Small intestine (tissue), 7 donors: ENCODE results near the gene TENM3. TPM values are rescaled to one million over a fixed set of nuclear protein-coding genes. Genes with fewer than 3 reads are reported as not detected.

Experiments used
- DNase-seq, 2 donors: peaks; one replicate each; pipeline versions ENCODE4 v3.0.0 to v3.0.0-alpha.2; 2013
- FAIRE-seq: peaks from 2 replicates; lab custom pipeline; 2012; peaks lifted over from hg19 to GRCh38; lab: Jason Lieb, UNC
- H3K27ac ChIP-seq, 3 donors: one replicate each; pipeline ENCODE4 v1.5.1; 2013; ENCODE audit warnings: low read length in 2 of 3, mild to moderate bottlenecking in 2 of 3, control low read depth in 1 of 3, inconsistent platforms in 1 of 3, low read depth in 1 of 3, moderate library complexity in 1 of 3
- H3K27me3 ChIP-seq, 3 donors: one replicate each; pipeline ENCODE4 v1.6.1; 2013; ENCODE audit warnings: low read length in 3 of 3, inconsistent platforms in 1 of 3; ENCODE audit not compliant: control insufficient read depth in 3 of 3, insufficient read depth in 3 of 3
- H3K36me3 ChIP-seq, 3 donors: one replicate each; pipeline ENCODE4 v1.6.1; 2013; ENCODE audit warnings: low read length in 3 of 3, inconsistent platforms in 1 of 3, low read depth in 1 of 3, mild to moderate bottlenecking in 1 of 3, moderate library complexity in 1 of 3; ENCODE audit not compliant: control insufficient read depth in 3 of 3, insufficient read depth in 2 of 3
- H3K4me1 ChIP-seq, 3 donors: one replicate each; pipeline ENCODE4 v1.6.1; 2013; ENCODE audit warnings: low read length in 2 of 3, inconsistent platforms in 1 of 3, low read depth in 1 of 3, mild to moderate bottlenecking in 1 of 3, moderate library complexity in 1 of 3; ENCODE audit not compliant: control insufficient read depth in 3 of 3, insufficient read depth in 2 of 3
- H3K4me3 ChIP-seq, 3 donors: one replicate each; pipeline ENCODE4 v1.5.1; 2013; ENCODE audit warnings: low read length in 3 of 3, control low read depth in 1 of 3, inconsistent platforms in 1 of 3, low read depth in 1 of 3, mild to moderate bottlenecking in 1 of 3, moderate library complexity in 1 of 3
- H3K9me3 ChIP-seq, 2 donors: one replicate each; pipeline ENCODE4 v1.6.1; 2013; ENCODE audit warnings: low read depth in 1 of 2, low read length in 1 of 2; ENCODE audit not compliant: control insufficient read depth in 2 of 2, insufficient read depth in 1 of 2
- WGBS, 3 donors: extraction: QIAGEN DNeasy Blood & Tissue Kit; methylation state at CpG; one replicate each; pipeline ENCODE4 v1.1.7; 2013; 5-methylcytosine and 5-hydroxymethylcytosine counted together
- polyA plus RNA-seq, 4 donors: library from polyadenylated mRNA; stranded (reverse) in 3 of 4; unstranded in 1 of 4; fragments of 200-250 nt in 3 of 4; fragments of 120-200 nt in 1 of 4; gene quantifications; one replicate each; pipeline versions ENCODE4 v1.2.1 to v1.2.3, GENCODE V29; 2013
- donor health status: healthy with polysubstance abuse.
- donor health status: control.
- donor health status: control.
- donor health status: Bipolar disorder and iron deficiency.
- donor health status: healthy.

The TENM3 gene
- polyA plus RNA-seq, 4 donors: 0.45 to 4.5 (median 1.1) TPM

DNA sequence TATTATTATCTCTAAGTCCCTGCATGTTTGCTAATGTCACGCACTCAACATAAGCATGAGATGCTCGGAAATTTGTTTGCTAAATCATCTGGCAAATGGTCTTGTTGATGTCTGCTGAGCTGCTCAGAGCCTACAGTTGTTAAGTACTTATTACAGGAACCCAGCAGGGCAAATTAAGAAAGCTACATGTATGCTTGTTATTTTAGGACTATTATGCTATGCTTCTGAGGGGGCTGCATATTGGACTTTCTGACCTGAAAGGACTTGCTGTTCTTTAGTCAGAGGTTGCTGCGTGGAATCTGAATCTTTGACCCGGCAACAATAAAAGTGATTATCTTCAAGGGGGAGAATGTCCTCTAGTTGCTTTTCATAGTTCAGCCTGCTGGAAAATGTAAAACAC, 36.3 kb upstream of the TENM3 start:
- FAIRE-seq (no peak), DNase-seq (peak; percentile 45 to 59)
- 27 to 47% (median 40%) methylated on average over 4 of the region's 4 CpGs for WGBS, 3 donors

GRCh38 chr4:182207830-182208396, 35.3 kb upstream of the TENM3 start:
- peaks cover 0 to 17% (median 0%) of the 10 kb centered on the region in 3 donors for H3K4me1 ChIP-seq
- WGBS, 3 donors: 3 to 18% (median 18%) methylated on average over 2 of the region's 2 CpGs
- peak; percentile 44 for FAIRE-seq

More for the DNA sequence above, 36.3 kb upstream of the TENM3 start:
- H3K4me1 ChIP-seq: peaks cover 0 to 17% (median 0%) of the 10 kb centered on the region in 3 donors
- peaks cover 0 to 1% (median 0%) of the 10 kb centered on the region in 3 donors for H3K27me3 ChIP-seq
- H3K36me3 ChIP-seq: no peaks in the 10 kb centered on the region
- peaks cover 0 to 3% of the 10 kb centered on the region in 2 donors for H3K9me3 ChIP-seq
- no peak overlapping the region for H3K4me3 ChIP-seq
- H3K27ac ChIP-seq: peak overlapping the region in 1 of 3 donors; percentile 45

GRCh38 chr4:182208526-182209050, 34.6 kb upstream of the TENM3 start:
- peaks cover 0 to 17% (median 0%) of the 10 kb centered on the region in 3 donors for H3K4me1 ChIP-seq
- peaks cover 0 to under 1% of the 10 kb centered on the region in 2 donors for H3K9me3 ChIP-seq
- H3K27ac ChIP-seq: peak overlapping the region in 2 of 3 donors; percentile 30 to 79
- no peaks in the 10 kb centered on the region for H3K36me3 ChIP-seq
- WGBS, 3 donors: 49 to 73% (median 54%) methylated on average over 6 of the region's 6 CpGs
- DNase-seq (peak; percentile 55 to 56), FAIRE-seq (no peak)
- H3K27me3 ChIP-seq: peaks cover 0 to 1% (median 0%) of the 10 kb centered on the region in 3 donors
- no peak overlapping the region for H3K4me3 ChIP-seq

More at GRCh38 chr4:182207830-182208396, 35.3 kb upstream of the TENM3 start:
- peak overlapping the region in 2 of 3 donors; percentile 63 to 79 for H3K27ac ChIP-seq
- peaks cover 0 to 1% (median 0%) of the 10 kb centered on the region in 3 donors for H3K27me3 ChIP-seq
- H3K4me3 ChIP-seq: no peak overlapping the region
- H3K36me3 ChIP-seq: no peaks in the 10 kb centered on the region
- DNase-seq: peak; percentile 63 to 70
- H3K9me3 ChIP-seq: peaks cover 0 to 3% of the 10 kb centered on the region in 2 donors

GRCh38 chr4:182212211-182212761, 30.9 kb upstream of the TENM3 start:
- 14 to 57% (median 36%) methylated on average over 11 of the region's 11 CpGs for WGBS, 3 donors
- H3K4me1 ChIP-seq: peaks cover 0 to 14% (median 0%) of the 10 kb centered on the region in 3 donors
- no peaks in the 10 kb centered on the region for H3K36me3 ChIP-seq
- H3K27ac ChIP-seq: no peak overlapping the region
- peaks cover 0 to 1% (median 0%) of the 10 kb centered on the region in 3 donors for H3K27me3 ChIP-seq
- H3K4me3 ChIP-seq: peak overlapping the region in 1 of 3 donors; percentile 10
- no peaks in the 10 kb centered on the region for H3K9me3 ChIP-seq
- DNase-seq (peak; percentile 9 to 61), FAIRE-seq (no peak)

DNA sequence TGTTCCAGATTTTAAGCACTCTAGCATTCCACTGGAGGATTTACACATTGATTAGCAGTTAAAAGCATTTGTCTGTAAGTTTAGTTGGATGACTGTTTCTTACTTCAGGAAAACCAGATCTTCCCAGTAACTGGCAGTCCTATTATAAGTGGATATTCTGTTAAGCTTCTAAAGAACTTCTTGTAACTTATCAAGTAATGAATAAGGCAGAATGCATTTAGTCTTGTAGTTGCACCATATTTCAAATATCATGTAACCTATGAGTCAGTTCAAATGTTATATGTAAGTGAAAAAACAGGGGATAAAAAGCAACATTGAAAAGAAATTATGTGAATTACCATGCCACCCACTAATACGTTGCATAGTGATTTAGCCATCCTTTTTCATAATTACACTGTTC, 30.2 kb upstream of the TENM3 start:
- Histone ChIP-seq H3K9me3 (no peaks in the 10 kb centered on the region), H3K4me3 (no peak overlapping the region), H3K27me3 (peaks cover 0 to 1% (median 0%) of the 10 kb centered on the region in 3 donors), H3K4me1 (peaks cover 0 to 9% (median 0%) of the 10 kb centered on the region in 3 donors), H3K36me3 (no peaks in the 10 kb centered on the region), H3K27ac (no peak overlapping the region)
- no peak for FAIRE-seq
- DNase-seq: no peak
- WGBS, 3 donors: 78 to 90% (median 81%) methylated on average over 1 of the region's 1 CpG

GRCh38 chr4:182215148-182215547, 28.1 kb upstream of the TENM3 start:
- Histone ChIP-seq H3K27me3 (no peaks in the 10 kb centered on the region), H3K36me3 (no peaks in the 10 kb centered on the region), H3K4me3 (no peak overlapping the region), H3K9me3 (no peaks in the 10 kb centered on the region), H3K27ac (no peak overlapping the region), H3K4me1 (no peaks in the 10 kb centered on the region)
- FAIRE-seq (no peak), DNase-seq (no peak)
- 76 to 85% (median 85%) methylated on average over 3 of the region's 3 CpGs for WGBS, 3 donors

GRCh38 chr4:182216005-182216404, 27.2 kb upstream of the TENM3 start:
- DNase-seq (no peak), FAIRE-seq (no peak)
- Histone ChIP-seq H3K27ac (no peak overlapping the region), H3K27me3 (no peaks in the 10 kb centered on the region), H3K36me3 (no peaks in the 10 kb centered on the region), H3K4me3 (no peak overlapping the region), H3K4me1 (no peaks in the 10 kb centered on the region), H3K9me3 (no peaks in the 10 kb centered on the region)
- 80 to 97% (median 85%) methylated on average over 5 of the region's 5 CpGs for WGBS, 3 donors

GRCh38 chr4:182219411-182220056, 23.7 kb upstream of the TENM3 start:
- H3K4me1 ChIP-seq: no peaks in the 10 kb centered on the region
- H3K27ac ChIP-seq: no peak overlapping the region
- FAIRE-seq (no peak), DNase-seq (no peak)
- no peaks in the 10 kb centered on the region for H3K27me3 ChIP-seq
- WGBS, 3 donors: 90 to 94% (median 90%) methylated on average over 6 of the region's 6 CpGs
- H3K36me3 ChIP-seq: no peaks in the 10 kb centered on the region
- H3K4me3 ChIP-seq: no peak overlapping the region
- H3K9me3 ChIP-seq: no peaks in the 10 kb centered on the region
